Activated gamma-delta T cell treated with anti-CD3 and anti-CD28 coated beads, Interleukin-2, amount 50 U/mL, for 16 hours (primary cell): ENCODE results near the gene CRLF2.
"Not testable (repeated sequence)": the region's sequence is repeated elsewhere in the genome, so short reads cannot be mapped to it uniquely, and the experiment has no call there.

ENCODE experiments used
- DNase-seq: peaks from one replicate; pipeline ENCODE4 v3.0.0-alpha.2; 2020; ENCODE audit warnings: low read depth

Gene CRLF2

GRCh38 chrX:1215123-1215823 lies 2.8 kb upstream of the CRLF2 start:
- no peak for DNase-seq

- no peak for DNase-seq
Observed at GRCh38 chrX:1213971-1214370, 1.5 kb upstream of the CRLF2 start.

- no peak for DNase-seq
Observed at GRCh38 chrX:1210844-1211243, 1.6 kb downstream of the CRLF2 start.

GRCh38 chrX:1207496-1208025 lies 4.9 kb downstream of the CRLF2 start:
- no peak for DNase-seq

GRCh38 chrX:1205681-1206611 lies 6.5 kb downstream of the CRLF2 start:
- DNase-seq, result no peak

GRCh38 chrX:1202251-1202650 lies 10.2 kb downstream of the CRLF2 start:
- no peak for DNase-seq

- no peak for DNase-seq
Observed at GRCh38 chrX:1196436-1196835, 16.0 kb downstream of the CRLF2 start.

- DNase-seq, result not testable (repeated sequence)
Observed at GRCh38 chrX:1192196-1192595, 20.3 kb downstream of the CRLF2 start.

- DNase-seq, result no peak
Observed at GRCh38 chrX:1190596-1191145, 21.8 kb downstream of the CRLF2 start.

GRCh38 chrX:1185561-1185960 lies 26.9 kb downstream of the CRLF2 start:
- no peak for DNase-seq

GRCh38 chrX:1182211-1182610 lies 30.2 kb downstream of the CRLF2 start:
- no peak for DNase-seq

- not testable (repeated sequence) for DNase-seq
Observed at GRCh38 chrX:1181661-1182060, 30.8 kb downstream of the CRLF2 start.

- DNase-seq, result no peak
Observed at GRCh38 chrX:1181170-1181569, 31.3 kb downstream of the CRLF2 start.

- no peak for DNase-seq
Observed at GRCh38 chrX:1178580-1179057, 33.8 kb downstream of the CRLF2 start.

GRCh38 chrX:1176531-1177320 lies 35.7 kb downstream of the CRLF2 start:
- not testable (repeated sequence) for DNase-seq

GRCh38 chrX:1174609-1175545 lies 37.6 kb downstream of the CRLF2 start:
- DNase-seq, result not testable (repeated sequence)

- DNase-seq, result not testable (repeated sequence)
Observed at GRCh38 chrX:1173435-1173834, 39.0 kb downstream of the CRLF2 start.

- no peak for DNase-seq
Observed at GRCh38 chrX:1172496-1172895, 40.0 kb downstream of the CRLF2 start.

- not testable (repeated sequence) for DNase-seq
Observed at GRCh38 chrX:1171915-1172314, 40.5 kb downstream of the CRLF2 start.

- DNase-seq, result no peak
Observed at GRCh38 chrX:1170243-1170642, 42.2 kb downstream of the CRLF2 start.
